HG02763 (cell line): ENCODE data around the gene CAMTA1.

Experiments
- ATAC-seq: cut with Tn5 transposase; IDR thresholded peaks from one replicate; pipeline ENCODE4 v1.9.1; 2021; ENCODE audit warnings: mild to moderate bottlenecking, moderate library complexity; ENCODE audit not compliant: unreplicated experiment

The CAMTA1 gene

GRCh38 chr1:6955357-6956094, 170.3 kb downstream of the CAMTA1 start:
- ATAC-seq = no peak

GRCh38 chr1:6956488-6957159, 171.4 kb downstream of the CAMTA1 start:
- no peak for ATAC-seq

GRCh38 chr1:6957341-6957740, 172.1 kb downstream of the CAMTA1 start:
- ATAC-seq = no peak

- no peak for ATAC-seq
Observed at GRCh38 chr1:6958407-6959030, 173.3 kb downstream of the CAMTA1 start.

- ATAC-seq = no peak
Observed at GRCh38 chr1:6959491-6959890, 174.2 kb downstream of the CAMTA1 start.

- ATAC-seq = no peak
Observed at GRCh38 chr1:6960291-6960811, 175.1 kb downstream of the CAMTA1 start.

- no peak for ATAC-seq
Observed at GRCh38 chr1:6960860-6961259, 175.6 kb downstream of the CAMTA1 start.

GRCh38 chr1:6961289-6961688, 176.0 kb downstream of the CAMTA1 start:
- ATAC-seq = no peak

GRCh38 chr1:6961905-6962477, 176.7 kb downstream of the CAMTA1 start:
- no peak for ATAC-seq

GRCh38 chr1:6962478-6962995, 177.3 kb downstream of the CAMTA1 start:
- ATAC-seq = no peak

GRCh38 chr1:6962996-6963911, 178.0 kb downstream of the CAMTA1 start:
- no peak for ATAC-seq

- no peak for ATAC-seq
Observed at GRCh38 chr1:6963912-6964307, 178.7 kb downstream of the CAMTA1 start.

GRCh38 chr1:6965083-6965934, 180.1 kb downstream of the CAMTA1 start:
- no peak for ATAC-seq

- ATAC-seq = no peak
Observed at GRCh38 chr1:6965935-6966241, 180.6 kb downstream of the CAMTA1 start.

GRCh38 chr1:6966326-6966725, 181.1 kb downstream of the CAMTA1 start:
- ATAC-seq = no peak

GRCh38 chr1:6967431-6968111, 182.3 kb downstream of the CAMTA1 start:
- ATAC-seq = no peak

- ATAC-seq = no peak
Observed at GRCh38 chr1:6969106-6969505, 183.9 kb downstream of the CAMTA1 start.

- ATAC-seq = no peak
Observed at GRCh38 chr1:6969762-6970161, 184.5 kb downstream of the CAMTA1 start.

- no peak for ATAC-seq
Observed at GRCh38 chr1:6970221-6970620, 185.0 kb downstream of the CAMTA1 start.
